Ureter (tissue), 1 donor: Measurements from ENCODE around the gene UBE2E2. TPM values are rescaled to one million over a fixed set of nuclear protein-coding genes. Genes with fewer than 3 reads are reported as not detected.
"Not testable (repeated sequence)": the region's sequence is repeated elsewhere in the genome, so short reads cannot be mapped to it uniquely, and the experiment has no call there.

Experiments
- DNase-seq: peaks from one replicate; pipeline ENCODE4 v3.0.0-alpha.2; 2020; ENCODE audit warnings: low spot score
- total RNA-seq: library from RNA; stranded (reverse); gene quantifications from one replicate; pipeline ENCODE4 v1.2.4, GENCODE V29; 2023
- donor health status: DM: yes; HTN: yes; CAD: no.

UBE2E2 gene
- total RNA-seq, 1 donor from 2014 or later, result 28.3 TPM

- DNase-seq, result no peak
Observed at GRCh38 chr3:23588547-23588946, 385.4 kb downstream of the UBE2E2 start.

GRCh38 chr3:23589602-23590001 lies 386.5 kb downstream of the UBE2E2 start:
- DNase-seq, result no peak

- DNase-seq, result no peak
Observed at GRCh38 chr3:23590424-23591273, 387.5 kb downstream of the UBE2E2 start.

- no peak for DNase-seq
Observed at GRCh38 chr3:23591374-23591773, 388.2 kb downstream of the UBE2E2 start.

GRCh38 chr3:23592961-23593931 lies 390.1 kb downstream of the UBE2E2 start:
- no peak for DNase-seq

- no peak for DNase-seq
Observed at GRCh38 chr3:23594066-23594465, 390.9 kb downstream of the UBE2E2 start.

- DNase-seq, result no peak
Observed at GRCh38 chr3:23594894-23595670, 392.0 kb downstream of the UBE2E2 start.

GRCh38 chr3:23595851-23596250 lies 392.7 kb downstream of the UBE2E2 start:
- DNase-seq, result no peak

- no peak for DNase-seq
Observed at GRCh38 chr3:23600167-23600871, 397.2 kb downstream of the UBE2E2 start.

- DNase-seq, result no peak
Observed at GRCh38 chr3:23601091-23601822, 398.1 kb downstream of the UBE2E2 start.

GRCh38 chr3:23602971-23603370 lies 399.8 kb downstream of the UBE2E2 start:
- DNase-seq, result no peak

- no peak for DNase-seq
Observed at GRCh38 chr3:23607184-23607847, 404.2 kb downstream of the UBE2E2 start.

GRCh38 chr3:23608650-23609049 lies 405.5 kb downstream of the UBE2E2 start:
- no peak for DNase-seq

- peak; percentile 68 for DNase-seq
Observed at GRCh38 chr3:23611737-23612295, 408.7 kb downstream of the UBE2E2 start.

GRCh38 chr3:23612296-23612891 lies 409.3 kb downstream of the UBE2E2 start:
- no peak for DNase-seq

GRCh38 chr3:23615068-23615467 lies 411.9 kb downstream of the UBE2E2 start:
- DNase-seq, result no peak

GRCh38 chr3:23618475-23618874 lies 415.3 kb downstream of the UBE2E2 start:
- DNase-seq, result not testable (repeated sequence)

GRCh38 chr3:23619705-23620637 lies 416.8 kb downstream of the UBE2E2 start:
- DNase-seq, result no peak
